GM23338 (cell line): ENCODE data around the gene MPST. TPM values are rescaled to one million over a fixed set of nuclear protein-coding genes. Genes with fewer than 3 reads are reported as not detected.

Experiments used
- ATAC-seq: fragments of 200-7000 bp; cut with Tn5 transposase; 3 replicates; pipeline ENCODE4 v1.9.1; 2020
- DNase-seq: peaks from one replicate; pipeline ENCODE4 v3.0.0-alpha.2; 2015; ENCODE audit warnings: low spot score
- H2AFZ ChIP-seq: fragments of 200-600 bp; sonication (generic); 2 replicates; pipeline ENCODE4 v1.8.0; 2016; ENCODE audit warnings: antibody characterized with exemption, mild to moderate bottlenecking, moderate library complexity
- H3F3A ChIP-seq: fragments of 200-600 bp; sonication (generic); replicated peaks from 2 replicates; pipeline ENCODE4 v1.8.0; 2017; ENCODE audit warnings: antibody characterized with exemption, mixed run types, low read depth
- H3K27ac ChIP-seq: fragments of 200-600 bp; sonication (generic); 2 replicates; pipeline ENCODE4 v1.6.1; 2016; ENCODE audit warnings: low read depth
- H3K27me3 ChIP-seq: fragments of 200-600 bp; sonication (generic); 2 replicates; pipeline ENCODE4 v1.8.0; 2016; ENCODE audit warnings: mild to moderate bottlenecking, mixed run types, moderate library complexity; ENCODE audit not compliant: insufficient read depth
- H3K36me3 ChIP-seq: fragments of 200-600 bp; sonication (generic); 2 replicates; pipeline ENCODE4 v1.8.0; 2016; ENCODE audit warnings: mild to moderate bottlenecking; ENCODE audit not compliant: insufficient read depth
- H3K4me1 ChIP-seq: fragments of 200-600 bp; sonication (generic); 2 replicates; pipeline ENCODE4 v1.8.0; 2016; ENCODE audit warnings: mild to moderate bottlenecking, moderate library complexity; ENCODE audit not compliant: insufficient read depth
- H3K4me2 ChIP-seq: fragments of 200-600 bp; sonication (generic); 2 replicates; pipeline ENCODE4 v1.7.1; 2017; ENCODE audit warnings: mixed run types
- H3K4me3 ChIP-seq: fragments of 200-600 bp; sonication (generic); 2 replicates; pipeline ENCODE4 v1.6.1; 2016; ENCODE audit warnings: mixed run types
- H3K79me2 ChIP-seq: fragments of 200-600 bp; sonication (generic); replicated peaks from 2 replicates; pipeline ENCODE4 v1.8.0; 2017; ENCODE audit warnings: mild to moderate bottlenecking; ENCODE audit not compliant: insufficient read depth
- H3K9me2 ChIP-seq: fragments of 200-600 bp; sonication (generic); 2 replicates; pipeline ENCODE4 v1.8.0; 2017; ENCODE audit not compliant: insufficient read depth
- H4K20me1 ChIP-seq: fragments of 200-600 bp; sonication (generic); replicated peaks from 2 replicates; pipeline ENCODE4 v1.8.0; 2017; ENCODE audit warnings: mild to moderate bottlenecking; ENCODE audit not compliant: insufficient read depth
- H3K27ac Mint-ChIP-seq: 2 replicates; pipeline ENCODE4 v1.8.0; 2020; ENCODE audit warnings: inconsistent platforms, mild to moderate bottlenecking, moderate library complexity, mixed read lengths
- H3K27me3 Mint-ChIP-seq: 3 replicates; pipeline ENCODE4 v1.8.0; 2022; ENCODE audit warnings: low read depth, mild to moderate bottlenecking, moderate library complexity, mixed read lengths, inconsistent platforms; ENCODE audit not compliant: insufficient read depth, poor library complexity
- H3K36me3 Mint-ChIP-seq: 3 replicates; pipeline ENCODE4 v1.8.0; 2021; ENCODE audit warnings: low read depth, mild to moderate bottlenecking, inconsistent platforms, moderate library complexity, mixed read lengths
- H3K4me1 Mint-ChIP-seq: 3 replicates; pipeline ENCODE4 v1.8.0; 2020; ENCODE audit warnings: mild to moderate bottlenecking, inconsistent platforms, mixed read lengths
- H3K4me3 Mint-ChIP-seq: 3 replicates; pipeline ENCODE4 v1.8.0; 2021; ENCODE audit warnings: moderate library complexity, mild to moderate bottlenecking, inconsistent platforms, mixed read lengths
- H3K9me3 Mint-ChIP-seq: 3 replicates; pipeline ENCODE4 v1.8.0; 2020; ENCODE audit warnings: moderate library complexity, mild to moderate bottlenecking, inconsistent platforms, mixed read lengths
- EZH2 ChIP-seq: fragments of 200-600 bp; sonication (generic); IDR thresholded peaks from one replicate; pipeline ENCODE4 v1.8.0; 2017; ENCODE audit warnings: antibody characterized with exemption, mild to moderate bottlenecking, low read depth; ENCODE audit not compliant: unreplicated experiment
- EZH2phosphoT487 ChIP-seq: fragments of 200-600 bp; sonication (generic); IDR thresholded peaks from one replicate; pipeline ENCODE4 v1.8.1; 2018; ENCODE audit warnings: antibody characterized with exemption; ENCODE audit not compliant: unreplicated experiment
- NANOG ChIP-seq: IDR thresholded peaks from 2 replicates; pipeline ENCODE4 v1.6.1; 2016; ENCODE audit warnings: antibody characterized with exemption, borderline replicate concordance
- POLR2AphosphoS5 ChIP-seq: IDR thresholded peaks from 2 replicates; pipeline ENCODE4 v1.6.1; 2016; ENCODE audit warnings: antibody characterized with exemption, low read depth
- STAT1 ChIP-seq: IDR thresholded peaks from one replicate; pipeline ENCODE4 v1.6.1; 2016; ENCODE audit warnings: antibody characterized with exemption; ENCODE audit not compliant: unreplicated experiment
- ZNF114 ChIP-seq: fragments of 250-450 bp; sonication (Bioruptor Pico); IDR thresholded peaks from 2 replicates; pipeline ENCODE4 v1.5.0; 2020; ENCODE audit warnings: mild to moderate bottlenecking, moderate library complexity
- ZNF331 ChIP-seq: fragments of 250-450 bp; sonication (Bioruptor Pico); IDR thresholded peaks from 2 replicates; pipeline ENCODE4 v1.5.0; 2020; ENCODE audit warnings: low read depth, mild to moderate bottlenecking, moderate library complexity
- polyA plus RNA-seq: library from polyadenylated mRNA; unstranded; fragments of >200 nt; fragmentation: Nextera tagmentation; extraction: Ambion mirVana; gene quantifications from 2 replicates; pipeline ENCODE4 v1.2.1, GENCODE V29; 2016
- total RNA-seq: library from RNA; depleted of rRNA; stranded (reverse); fragments of >200 nt; shearing (Covaris generic); gene quantifications from 2 replicates; pipeline ENCODE4 v1.2.3, GENCODE V29; 2014
- TF ChIP-seq, protein P1 (sequence below): IDR thresholded peaks from 2 replicates; pipeline ENCODE4 v1.6.1; 2016; ENCODE audit warnings: antibody characterized with exemption
- TF ChIP-seq, protein P2 (sequence below), 2 experiments: fragments of 200-600 bp in 1 of 2; sonication (generic) in 1 of 2; conservative IDR thresholded peaks; 2 replicates each; pipeline versions ENCODE4 v1.5.1 to v1.6.1; 2016 to 2017; ENCODE audit warnings: antibody characterized with exemption in 2 of 2, low read depth in 2 of 2, mild to moderate bottlenecking in 2 of 2, moderate library complexity in 1 of 2
- TF ChIP-seq, protein P3 (sequence below): IDR thresholded peaks from one replicate; pipeline ENCODE4 v1.6.1; 2018; ENCODE audit warnings: antibody characterized with exemption; ENCODE audit not compliant: unreplicated experiment
- TF ChIP-seq, protein P4 (sequence below): fragments of 250-450 bp; sonication (Bioruptor Pico); IDR thresholded peaks from 2 replicates; pipeline ENCODE4 v1.5.0; 2020; ENCODE audit warnings: mild to moderate bottlenecking, moderate library complexity

Gene MPST
- total and polyA plus RNA-seq, 2 experiments from 2014 or later: 86.2 to 158 TPM

DNA sequence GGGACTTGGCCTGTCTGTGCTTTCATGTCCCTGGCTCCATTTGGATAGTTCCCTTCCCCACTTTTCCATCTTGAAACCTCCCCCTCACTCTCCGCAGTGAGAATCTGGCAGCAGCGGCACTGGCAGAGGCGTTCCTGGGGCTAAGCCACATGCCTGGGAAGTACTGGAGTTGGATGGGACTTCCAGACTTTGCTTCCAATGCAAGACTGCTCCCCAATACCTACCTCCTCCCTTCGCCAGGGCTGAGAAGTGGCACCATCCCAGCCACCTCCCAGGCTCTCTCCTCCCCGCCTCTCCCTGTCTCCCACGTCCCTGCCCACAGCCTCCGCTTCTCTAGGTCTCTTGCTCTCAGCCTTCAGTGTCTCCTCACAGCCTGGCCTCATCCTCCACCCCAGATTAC, 16.9 kb upstream of the MPST start:
- H3K27ac ChIP-seq: no peak overlapping the region
- no peaks in the 10 kb centered on the region for H3K9me2 ChIP-seq
- no peak for ATAC-seq
- peak overlapping the region; percentile 38; the same call in 1 of the 2 replicates for H2AFZ ChIP-seq
- no peaks in the 10 kb centered on the region for H3K79me2 ChIP-seq
- H3F3A ChIP-seq: no peaks in the 10 kb centered on the region
- no peaks in the 10 kb centered on the region for H4K20me1 ChIP-seq
- no peak overlapping the region for H3K4me3 ChIP-seq
- TF ChIP-seq, protein P1, sequence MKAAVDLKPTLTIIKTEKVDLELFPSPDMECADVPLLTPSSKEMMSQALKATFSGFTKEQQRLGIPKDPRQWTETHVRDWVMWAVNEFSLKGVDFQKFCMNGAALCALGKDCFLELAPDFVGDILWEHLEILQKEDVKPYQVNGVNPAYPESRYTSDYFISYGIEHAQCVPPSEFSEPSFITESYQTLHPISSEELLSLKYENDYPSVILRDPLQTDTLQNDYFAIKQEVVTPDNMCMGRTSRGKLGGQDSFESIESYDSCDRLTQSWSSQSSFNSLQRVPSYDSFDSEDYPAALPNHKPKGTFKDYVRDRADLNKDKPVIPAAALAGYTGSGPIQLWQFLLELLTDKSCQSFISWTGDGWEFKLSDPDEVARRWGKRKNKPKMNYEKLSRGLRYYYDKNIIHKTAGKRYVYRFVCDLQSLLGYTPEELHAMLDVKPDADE: no peak
- TF ChIP-seq EZH2: no peak
- TF ChIP-seq NANOG: no peak
- TF ChIP-seq, protein P2, sequence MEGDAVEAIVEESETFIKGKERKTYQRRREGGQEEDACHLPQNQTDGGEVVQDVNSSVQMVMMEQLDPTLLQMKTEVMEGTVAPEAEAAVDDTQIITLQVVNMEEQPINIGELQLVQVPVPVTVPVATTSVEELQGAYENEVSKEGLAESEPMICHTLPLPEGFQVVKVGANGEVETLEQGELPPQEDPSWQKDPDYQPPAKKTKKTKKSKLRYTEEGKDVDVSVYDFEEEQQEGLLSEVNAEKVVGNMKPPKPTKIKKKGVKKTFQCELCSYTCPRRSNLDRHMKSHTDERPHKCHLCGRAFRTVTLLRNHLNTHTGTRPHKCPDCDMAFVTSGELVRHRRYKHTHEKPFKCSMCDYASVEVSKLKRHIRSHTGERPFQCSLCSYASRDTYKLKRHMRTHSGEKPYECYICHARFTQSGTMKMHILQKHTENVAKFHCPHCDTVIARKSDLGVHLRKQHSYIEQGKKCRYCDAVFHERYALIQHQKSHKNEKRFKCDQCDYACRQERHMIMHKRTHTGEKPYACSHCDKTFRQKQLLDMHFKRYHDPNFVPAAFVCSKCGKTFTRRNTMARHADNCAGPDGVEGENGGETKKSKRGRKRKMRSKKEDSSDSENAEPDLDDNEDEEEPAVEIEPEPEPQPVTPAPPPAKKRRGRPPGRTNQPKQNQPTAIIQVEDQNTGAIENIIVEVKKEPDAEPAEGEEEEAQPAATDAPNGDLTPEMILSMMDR (conservative IDR thresholded peaks at IDR 0.05; ENCODE audit: low read depth in 2 of 2): no peak
- TF ChIP-seq ZNF331: no peak
- no peak for TF ChIP-seq STAT1
- TF ChIP-seq EZH2phosphoT487: no peak
- TF ChIP-seq ZNF114: no peak
- TF ChIP-seq, protein P3, sequence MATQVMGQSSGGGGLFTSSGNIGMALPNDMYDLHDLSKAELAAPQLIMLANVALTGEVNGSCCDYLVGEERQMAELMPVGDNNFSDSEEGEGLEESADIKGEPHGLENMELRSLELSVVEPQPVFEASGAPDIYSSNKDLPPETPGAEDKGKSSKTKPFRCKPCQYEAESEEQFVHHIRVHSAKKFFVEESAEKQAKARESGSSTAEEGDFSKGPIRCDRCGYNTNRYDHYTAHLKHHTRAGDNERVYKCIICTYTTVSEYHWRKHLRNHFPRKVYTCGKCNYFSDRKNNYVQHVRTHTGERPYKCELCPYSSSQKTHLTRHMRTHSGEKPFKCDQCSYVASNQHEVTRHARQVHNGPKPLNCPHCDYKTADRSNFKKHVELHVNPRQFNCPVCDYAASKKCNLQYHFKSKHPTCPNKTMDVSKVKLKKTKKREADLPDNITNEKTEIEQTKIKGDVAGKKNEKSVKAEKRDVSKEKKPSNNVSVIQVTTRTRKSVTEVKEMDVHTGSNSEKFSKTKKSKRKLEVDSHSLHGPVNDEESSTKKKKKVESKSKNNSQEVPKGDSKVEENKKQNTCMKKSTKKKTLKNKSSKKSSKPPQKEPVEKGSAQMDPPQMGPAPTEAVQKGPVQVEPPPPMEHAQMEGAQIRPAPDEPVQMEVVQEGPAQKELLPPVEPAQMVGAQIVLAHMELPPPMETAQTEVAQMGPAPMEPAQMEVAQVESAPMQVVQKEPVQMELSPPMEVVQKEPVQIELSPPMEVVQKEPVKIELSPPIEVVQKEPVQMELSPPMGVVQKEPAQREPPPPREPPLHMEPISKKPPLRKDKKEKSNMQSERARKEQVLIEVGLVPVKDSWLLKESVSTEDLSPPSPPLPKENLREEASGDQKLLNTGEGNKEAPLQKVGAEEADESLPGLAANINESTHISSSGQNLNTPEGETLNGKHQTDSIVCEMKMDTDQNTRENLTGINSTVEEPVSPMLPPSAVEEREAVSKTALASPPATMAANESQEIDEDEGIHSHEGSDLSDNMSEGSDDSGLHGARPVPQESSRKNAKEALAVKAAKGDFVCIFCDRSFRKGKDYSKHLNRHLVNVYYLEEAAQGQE: no peak
- no peak for TF ChIP-seq POLR2AphosphoS5
- TF ChIP-seq, protein P4, sequence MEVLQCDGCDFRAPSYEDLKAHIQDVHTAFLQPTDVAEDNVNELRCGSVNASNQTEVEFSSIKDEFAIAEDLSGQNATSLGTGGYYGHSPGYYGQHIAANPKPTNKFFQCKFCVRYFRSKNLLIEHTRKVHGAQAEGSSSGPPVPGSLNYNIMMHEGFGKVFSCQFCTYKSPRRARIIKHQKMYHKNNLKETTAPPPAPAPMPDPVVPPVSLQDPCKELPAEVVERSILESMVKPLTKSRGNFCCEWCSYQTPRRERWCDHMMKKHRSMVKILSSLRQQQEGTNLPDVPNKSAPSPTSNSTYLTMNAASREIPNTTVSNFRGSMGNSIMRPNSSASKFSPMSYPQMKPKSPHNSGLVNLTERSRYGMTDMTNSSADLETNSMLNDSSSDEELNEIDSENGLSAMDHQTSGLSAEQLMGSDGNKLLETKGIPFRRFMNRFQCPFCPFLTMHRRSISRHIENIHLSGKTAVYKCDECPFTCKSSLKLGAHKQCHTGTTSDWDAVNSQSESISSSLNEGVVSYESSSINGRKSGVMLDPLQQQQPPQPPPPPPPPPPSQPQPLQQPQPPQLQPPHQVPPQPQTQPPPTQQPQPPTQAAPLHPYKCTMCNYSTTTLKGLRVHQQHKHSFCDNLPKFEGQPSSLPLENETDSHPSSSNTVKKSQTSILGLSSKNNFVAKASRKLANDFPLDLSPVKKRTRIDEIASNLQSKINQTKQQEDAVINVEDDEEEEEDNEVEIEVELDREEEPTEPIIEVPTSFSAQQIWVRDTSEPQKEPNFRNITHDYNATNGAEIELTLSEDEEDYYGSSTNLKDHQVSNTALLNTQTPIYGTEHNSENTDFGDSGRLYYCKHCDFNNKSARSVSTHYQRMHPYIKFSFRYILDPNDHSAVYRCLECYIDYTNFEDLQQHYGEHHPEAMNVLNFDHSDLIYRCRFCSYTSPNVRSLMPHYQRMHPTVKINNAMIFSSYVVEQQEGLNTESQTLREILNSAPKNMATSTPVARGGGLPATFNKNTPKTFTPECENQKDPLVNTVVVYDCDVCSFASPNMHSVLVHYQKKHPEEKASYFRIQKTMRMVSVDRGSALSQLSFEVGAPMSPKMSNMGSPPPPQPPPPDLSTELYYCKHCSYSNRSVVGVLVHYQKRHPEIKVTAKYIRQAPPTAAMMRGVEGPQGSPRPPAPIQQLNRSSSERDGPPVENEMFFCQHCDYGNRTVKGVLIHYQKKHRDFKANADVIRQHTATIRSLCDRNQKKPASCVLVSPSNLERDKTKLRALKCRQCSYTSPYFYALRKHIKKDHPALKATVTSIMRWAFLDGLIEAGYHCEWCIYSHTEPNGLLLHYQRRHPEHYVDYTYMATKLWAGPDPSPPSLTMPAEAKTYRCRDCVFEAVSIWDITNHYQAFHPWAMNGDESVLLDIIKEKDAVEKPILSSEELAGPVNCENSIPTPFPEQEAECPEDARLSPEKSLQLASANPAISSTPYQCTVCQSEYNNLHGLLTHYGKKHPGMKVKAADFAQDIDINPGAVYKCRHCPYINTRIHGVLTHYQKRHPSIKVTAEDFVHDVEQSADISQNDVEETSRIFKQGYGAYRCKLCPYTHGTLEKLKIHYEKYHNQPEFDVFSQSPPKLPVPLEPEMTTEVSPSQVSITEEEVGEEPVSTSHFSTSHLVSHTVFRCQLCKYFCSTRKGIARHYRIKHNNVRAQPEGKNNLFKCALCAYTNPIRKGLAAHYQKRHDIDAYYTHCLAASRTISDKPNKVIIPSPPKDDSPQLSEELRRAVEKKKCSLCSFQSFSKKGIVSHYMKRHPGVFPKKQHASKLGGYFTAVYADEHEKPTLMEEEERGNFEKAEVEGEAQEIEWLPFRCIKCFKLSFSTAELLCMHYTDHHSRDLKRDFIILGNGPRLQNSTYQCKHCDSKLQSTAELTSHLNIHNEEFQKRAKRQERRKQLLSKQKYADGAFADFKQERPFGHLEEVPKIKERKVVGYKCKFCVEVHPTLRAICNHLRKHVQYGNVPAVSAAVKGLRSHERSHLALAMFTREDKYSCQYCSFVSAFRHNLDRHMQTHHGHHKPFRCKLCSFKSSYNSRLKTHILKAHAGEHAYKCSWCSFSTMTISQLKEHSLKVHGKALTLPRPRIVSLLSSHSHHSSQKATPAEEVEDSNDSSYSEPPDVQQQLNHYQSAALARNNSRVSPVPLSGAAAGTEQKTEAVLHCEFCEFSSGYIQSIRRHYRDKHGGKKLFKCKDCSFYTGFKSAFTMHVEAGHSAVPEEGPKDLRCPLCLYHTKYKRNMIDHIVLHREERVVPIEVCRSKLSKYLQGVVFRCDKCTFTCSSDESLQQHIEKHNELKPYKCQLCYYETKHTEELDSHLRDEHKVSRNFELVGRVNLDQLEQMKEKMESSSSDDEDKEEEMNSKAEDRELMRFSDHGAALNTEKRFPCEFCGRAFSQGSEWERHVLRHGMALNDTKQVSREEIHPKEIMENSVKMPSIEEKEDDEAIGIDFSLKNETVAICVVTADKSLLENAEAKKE (CRISPR knock-in tag): no peak
- Mint-ChIP-seq H3K4me3 (no peak overlapping the region), H3K36me3 (no peaks in the 10 kb centered on the region), H3K9me3 (no peaks in the 10 kb centered on the region), H3K27me3 (peaks cover 10% of the 10 kb centered on the region), H3K4me1 (peaks cover 2% of the 10 kb centered on the region; the same call in 1 of the 3 replicates), H3K27ac (no peak overlapping the region; the same call in 1 of the 2 replicates)
- H3K4me2 ChIP-seq: no peak overlapping the region
- H3K4me1 ChIP-seq: 0 out of 2 replicates have a peak, but pooled peaks cover 5% of the 10 kb centered on the region
- no peaks in the 10 kb centered on the region for H3K27me3 ChIP-seq
- no peak for DNase-seq
- no peaks in the 10 kb centered on the region for H3K36me3 ChIP-seq
